Stimulated activated CD4-positive, alpha-beta T cell treated with anti-CD3 and anti-CD28 coated beads, Interleukin-2, amount 100 ng/mL, for 4 hours (primary cell): ENCODE results near the gene FLRT2.

Experiments
- DNase-seq: peaks from one replicate; pipeline ENCODE4 v3.0.0-alpha.2; 2020; ENCODE audit warnings: low read depth

FLRT2 gene, protein sequence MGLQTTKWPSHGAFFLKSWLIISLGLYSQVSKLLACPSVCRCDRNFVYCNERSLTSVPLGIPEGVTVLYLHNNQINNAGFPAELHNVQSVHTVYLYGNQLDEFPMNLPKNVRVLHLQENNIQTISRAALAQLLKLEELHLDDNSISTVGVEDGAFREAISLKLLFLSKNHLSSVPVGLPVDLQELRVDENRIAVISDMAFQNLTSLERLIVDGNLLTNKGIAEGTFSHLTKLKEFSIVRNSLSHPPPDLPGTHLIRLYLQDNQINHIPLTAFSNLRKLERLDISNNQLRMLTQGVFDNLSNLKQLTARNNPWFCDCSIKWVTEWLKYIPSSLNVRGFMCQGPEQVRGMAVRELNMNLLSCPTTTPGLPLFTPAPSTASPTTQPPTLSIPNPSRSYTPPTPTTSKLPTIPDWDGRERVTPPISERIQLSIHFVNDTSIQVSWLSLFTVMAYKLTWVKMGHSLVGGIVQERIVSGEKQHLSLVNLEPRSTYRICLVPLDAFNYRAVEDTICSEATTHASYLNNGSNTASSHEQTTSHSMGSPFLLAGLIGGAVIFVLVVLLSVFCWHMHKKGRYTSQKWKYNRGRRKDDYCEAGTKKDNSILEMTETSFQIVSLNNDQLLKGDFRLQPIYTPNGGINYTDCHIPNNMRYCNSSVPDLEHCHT

DNA sequence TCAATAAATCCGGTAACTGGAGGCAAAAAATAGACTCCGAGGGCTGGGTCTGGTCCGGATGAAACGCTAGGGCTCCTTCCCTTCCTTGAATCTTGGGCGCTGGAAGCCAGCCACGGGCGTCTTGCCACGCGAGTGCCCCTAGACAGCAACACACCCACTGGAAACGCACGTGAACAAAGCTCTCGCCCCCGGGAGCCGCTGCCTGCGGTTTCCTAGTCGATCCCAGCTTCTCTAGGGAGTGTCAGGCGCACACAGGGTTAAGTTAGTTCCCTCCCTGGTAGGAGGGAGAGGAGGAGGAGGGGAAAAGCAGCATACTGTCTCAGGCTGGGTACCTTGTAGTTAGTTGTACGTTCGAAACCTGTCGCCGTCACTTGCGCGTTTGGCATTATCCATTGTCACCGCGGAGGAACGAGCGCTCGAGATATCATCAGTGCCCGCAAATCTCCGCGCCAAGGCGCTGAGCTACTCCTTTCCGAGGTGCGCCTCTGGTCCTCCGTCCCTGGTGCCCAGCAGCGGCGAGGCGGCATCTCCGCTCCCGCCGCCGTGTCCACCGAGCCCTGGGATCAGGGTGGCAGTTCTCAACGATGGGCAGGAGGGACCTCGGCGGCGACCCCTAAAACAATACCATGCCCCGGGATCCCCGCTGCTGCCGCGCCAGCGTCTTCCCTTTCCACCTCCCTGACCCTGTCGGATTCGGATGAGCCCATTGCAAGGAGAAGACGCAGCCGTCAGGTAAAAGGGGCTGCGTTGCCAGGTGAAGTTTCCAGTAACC lies at the start of gene FLRT2:
TSS of gene FLRT2 (plus strand) at position 342 of the 772 bp plus-strand sequence. CDS start 91,371 bp downstream, outside the sequence.
- no peak for DNase-seq

DNA sequence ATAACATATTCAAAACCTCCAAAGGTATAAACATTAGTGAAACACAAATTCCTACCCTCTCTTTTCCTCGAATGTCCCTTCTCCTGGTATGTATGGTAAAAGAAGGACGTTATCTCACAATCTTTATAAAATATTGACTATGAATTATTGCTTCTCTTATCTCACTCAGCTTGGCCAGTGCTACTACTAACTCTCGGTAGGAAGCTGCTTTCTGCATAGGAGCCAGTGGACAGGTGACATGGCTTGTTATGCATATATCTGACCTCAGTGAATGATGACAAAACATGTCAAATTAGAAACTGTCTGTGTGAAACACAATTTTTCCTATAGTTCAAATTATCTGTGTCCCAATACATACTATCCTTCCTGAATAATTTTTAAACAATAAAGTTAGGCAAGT lies 48.5 kb upstream of the FLRT2 start:
- DNase-seq, result no peak

DNA sequence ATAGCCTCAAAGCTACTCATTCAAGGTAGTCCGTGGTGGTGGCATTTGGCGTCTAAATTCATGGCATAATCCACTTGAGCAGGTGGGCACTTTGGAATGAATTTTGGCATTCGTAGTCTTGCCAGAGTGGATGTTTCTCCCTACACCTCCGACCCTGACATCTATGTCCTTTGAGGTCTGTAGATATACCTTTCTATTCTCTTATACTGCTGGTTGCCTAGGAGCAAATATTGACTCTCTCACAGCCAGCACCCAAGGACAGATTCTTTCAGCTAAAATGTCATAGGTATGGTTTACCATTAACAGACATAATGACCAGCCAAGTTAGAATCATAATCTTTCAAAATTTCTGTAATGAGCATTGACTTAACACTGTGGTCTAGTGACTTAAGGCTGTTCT lies 47.4 kb upstream of the FLRT2 start:
- no peak for DNase-seq

DNA sequence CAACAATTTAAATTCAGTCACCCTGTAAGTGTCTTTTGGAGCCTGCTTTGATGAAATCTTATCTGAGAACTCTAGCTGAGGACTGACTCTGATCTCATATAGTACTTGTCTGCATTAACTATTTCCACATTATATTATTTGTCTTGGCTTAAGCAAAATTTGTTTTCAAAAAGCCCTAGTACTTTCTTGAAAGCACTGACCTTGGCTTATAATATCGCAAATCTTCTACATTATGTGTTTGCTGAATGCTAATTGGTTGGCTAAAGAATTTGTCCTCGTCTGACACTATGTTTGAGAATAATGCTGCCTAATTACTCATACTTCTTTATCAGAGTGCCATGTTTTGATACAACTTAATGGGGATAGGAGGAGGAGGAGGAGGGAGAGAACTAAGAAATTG lies 46.9 kb upstream of the FLRT2 start:
- no peak for DNase-seq

DNA sequence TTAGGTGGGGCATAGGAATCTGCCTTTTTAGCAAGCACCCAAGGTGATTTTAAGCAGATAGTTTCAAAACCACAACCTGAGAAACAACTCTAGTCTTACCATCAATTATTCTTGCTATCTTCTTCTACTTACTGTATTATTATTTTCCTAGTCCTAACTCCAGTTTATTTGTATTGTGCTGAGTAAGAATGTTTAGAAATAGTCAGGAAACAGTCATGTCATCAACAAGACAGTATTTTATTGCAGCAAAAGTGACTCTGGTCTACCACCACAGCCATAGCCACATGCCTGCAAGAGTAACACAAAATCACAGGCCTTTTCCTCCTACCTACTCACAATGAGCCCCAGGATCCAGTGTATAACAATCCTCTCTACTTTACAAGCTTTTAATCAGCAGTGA lies 46.3 kb upstream of the FLRT2 start:
- DNase-seq, result no peak

DNA sequence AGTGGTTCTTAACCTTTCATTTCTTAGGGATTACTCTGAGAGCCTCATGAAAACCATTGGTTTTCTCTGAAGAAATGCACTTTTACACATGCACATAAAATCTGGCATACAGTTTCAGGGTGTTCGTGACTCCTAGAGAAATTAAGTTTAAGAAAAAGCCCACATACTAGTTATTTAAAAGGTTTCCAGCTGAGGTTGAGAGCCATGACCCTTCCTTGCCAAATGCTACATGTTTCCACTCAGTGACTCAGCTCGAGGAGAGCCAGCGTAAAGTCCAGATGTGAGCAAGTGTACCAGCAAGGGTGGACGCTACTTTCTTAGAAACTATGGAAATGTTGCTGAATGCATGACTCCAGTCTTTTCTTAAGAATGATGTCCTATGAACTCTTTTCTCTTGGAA lies 42.7 kb upstream of the FLRT2 start:
- DNase-seq, result no peak

DNA sequence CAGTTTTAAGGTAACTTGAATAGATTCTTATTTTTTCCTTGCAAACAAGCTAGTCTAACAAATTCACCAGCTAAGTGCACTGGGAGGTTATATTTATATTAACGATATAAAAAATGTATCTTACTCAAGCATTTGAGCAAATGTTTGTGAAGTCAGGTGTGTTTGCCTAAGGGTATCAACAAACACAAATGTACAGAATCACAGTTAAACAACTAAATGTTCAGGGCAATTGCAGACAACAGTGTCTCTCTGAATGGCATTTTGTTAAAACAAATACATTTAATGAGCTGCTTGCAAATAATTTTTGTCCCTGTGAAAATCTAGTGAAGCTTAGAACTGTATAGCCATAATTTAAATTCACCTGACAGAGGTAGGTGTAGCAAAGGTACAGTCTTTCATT lies 28.2 kb upstream of the FLRT2 start:
- DNase-seq, result no peak

DNA sequence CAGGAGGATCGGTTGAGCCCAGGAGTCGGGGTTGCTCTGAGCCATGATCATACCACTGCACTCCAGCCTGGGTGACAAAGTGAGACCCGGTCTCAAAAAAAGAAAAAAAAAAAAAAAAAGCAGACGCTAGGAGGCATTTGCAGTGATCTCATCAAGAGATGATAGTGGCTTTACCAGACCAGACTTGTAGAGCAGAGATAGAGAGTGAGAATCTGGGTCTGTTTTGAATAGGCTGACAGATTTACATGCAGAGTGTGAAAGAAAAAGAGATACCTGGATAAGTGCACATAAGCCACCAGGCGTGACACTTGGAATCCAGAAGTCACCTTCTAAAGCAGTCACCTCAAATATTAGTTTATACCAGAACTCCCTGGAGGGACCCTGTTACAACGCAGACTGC lies 21.1 kb upstream of the FLRT2 start:
- no peak for DNase-seq

DNA sequence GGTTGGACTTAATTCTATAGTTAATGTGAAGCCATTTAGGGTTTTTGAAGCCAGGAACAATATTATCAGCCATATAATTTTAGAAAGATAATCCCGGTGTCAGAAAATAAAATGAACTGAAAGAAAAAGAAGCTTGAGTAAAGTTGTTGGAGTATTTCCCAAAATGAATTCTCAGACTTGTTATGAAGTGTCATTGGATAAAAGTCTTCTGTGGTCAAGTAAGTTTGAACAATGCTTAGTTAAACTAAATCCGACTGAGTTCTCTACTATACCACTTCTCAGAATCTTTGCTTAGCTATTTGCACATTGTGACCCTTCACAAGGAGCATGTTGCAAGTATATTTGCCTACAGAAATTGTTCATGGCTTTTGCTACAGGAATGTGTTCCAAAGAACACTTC lies 17.5 kb upstream of the FLRT2 start:
- no peak for DNase-seq

DNA sequence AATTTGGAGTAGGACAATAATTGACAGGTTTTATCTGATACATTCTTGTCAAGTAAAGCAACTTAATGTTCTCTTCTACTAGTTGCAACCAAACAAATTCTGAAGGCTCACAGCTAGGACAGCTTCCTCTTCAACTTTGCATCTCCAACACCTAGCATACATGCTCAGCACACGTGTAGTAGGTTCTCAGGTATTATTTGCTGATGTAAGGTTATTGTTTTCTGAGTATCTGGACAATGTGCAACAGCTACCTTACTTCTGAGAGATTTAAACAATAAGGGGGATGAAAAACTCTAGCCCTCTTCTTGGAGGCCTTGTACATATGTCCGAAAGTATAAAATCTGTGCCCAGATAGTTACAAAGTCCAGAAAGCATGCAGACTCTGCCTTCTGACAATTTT lies 15.5 kb upstream of the FLRT2 start:
- no peak for DNase-seq

DNA sequence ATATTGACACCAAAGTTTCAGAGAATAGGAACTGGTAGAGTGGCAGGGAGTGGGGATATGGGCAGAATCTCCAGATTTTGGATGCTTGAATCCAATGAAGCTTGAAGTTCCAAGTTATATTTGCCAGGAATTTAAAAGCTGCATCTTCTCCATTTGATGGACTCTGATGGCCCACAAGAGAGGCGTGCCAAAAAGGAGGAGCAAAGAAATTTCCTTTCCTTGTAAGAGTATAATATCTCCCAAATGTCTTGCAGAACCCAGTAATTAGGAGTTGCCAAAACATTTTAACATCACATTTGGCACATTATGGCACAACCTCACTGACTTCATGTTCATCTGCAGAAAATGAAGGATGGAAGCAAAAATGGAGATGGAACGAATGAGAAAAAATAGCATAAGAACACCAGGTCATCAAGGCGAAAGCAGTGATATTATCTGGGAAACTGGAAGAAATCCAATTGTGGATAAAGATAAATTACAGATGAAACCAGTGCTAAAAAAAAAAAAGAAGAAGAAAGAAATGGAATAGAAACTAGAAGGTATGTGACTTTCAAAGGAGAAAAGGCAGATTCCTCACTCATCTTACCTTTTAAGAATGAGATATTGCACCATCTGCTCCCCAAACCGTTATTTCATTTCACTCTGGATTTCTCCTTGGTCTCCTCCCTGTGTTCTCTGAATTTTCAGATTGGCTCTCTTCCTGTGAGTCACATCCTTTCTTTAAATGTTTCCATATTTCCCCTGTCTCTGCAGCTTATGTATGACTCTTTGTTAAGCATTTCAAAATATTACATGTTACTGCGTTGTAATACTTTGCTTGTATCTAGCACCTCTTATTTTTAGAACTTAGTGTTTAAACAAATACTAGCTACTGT lies 13.5 kb upstream of the FLRT2 start:
- no peak for DNase-seq

DNA sequence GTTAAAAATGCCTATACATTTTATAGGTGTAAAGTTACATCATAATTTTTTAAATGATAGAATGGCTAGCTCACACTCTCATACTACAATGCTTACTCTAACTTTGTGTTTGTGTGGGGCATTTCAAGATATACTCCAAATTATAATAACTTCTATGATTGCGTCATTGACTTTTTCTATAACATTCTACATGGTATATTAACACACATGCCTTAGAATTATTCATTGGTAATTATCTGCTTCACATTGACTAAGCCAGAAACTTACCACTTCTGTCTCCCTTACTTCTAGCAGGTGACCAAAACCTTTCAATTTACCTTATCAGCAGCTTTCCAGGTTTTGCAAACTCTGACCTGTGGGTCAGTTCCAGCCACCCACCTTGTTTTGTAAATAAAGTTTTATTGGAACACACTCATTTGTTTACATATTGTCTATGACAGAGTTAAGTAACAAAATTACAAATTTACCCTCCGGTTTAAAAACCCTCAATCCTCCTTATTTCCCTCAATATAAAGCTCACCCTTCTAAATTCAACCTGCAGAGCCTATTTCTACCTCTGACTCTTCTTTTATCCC lies 12.7 kb upstream of the FLRT2 start:
- DNase-seq, result no peak

DNA sequence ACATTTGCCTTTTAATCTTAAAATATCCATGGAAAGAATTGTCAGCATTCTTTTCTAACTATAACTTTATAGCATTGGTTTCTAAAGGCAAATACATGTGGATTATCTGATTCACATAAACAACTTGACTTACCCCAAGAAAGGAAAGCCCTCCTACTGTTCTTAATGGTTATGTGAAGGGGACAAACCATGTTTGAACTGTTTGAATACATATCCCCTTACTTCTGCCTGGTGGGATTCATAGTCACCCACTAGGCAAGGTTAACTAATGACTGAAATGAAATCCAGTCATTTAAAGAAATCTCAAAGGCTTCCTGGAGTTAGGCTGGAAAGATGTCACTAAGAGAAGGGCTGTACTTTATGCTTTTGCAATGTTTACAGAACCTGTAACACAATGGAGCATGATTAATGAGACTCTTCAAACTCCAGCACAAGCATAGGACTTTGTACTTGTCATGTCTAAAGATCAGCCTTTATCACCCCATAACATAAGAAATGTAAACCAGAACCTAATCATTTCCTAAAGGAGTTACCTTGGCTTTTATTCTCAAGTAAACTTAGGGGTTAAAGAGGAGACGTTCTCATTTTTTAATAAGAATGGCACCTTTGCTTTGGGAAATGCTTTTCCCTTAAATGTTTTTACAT lies 10.2 kb upstream of the FLRT2 start:
- DNase-seq, result no peak

DNA sequence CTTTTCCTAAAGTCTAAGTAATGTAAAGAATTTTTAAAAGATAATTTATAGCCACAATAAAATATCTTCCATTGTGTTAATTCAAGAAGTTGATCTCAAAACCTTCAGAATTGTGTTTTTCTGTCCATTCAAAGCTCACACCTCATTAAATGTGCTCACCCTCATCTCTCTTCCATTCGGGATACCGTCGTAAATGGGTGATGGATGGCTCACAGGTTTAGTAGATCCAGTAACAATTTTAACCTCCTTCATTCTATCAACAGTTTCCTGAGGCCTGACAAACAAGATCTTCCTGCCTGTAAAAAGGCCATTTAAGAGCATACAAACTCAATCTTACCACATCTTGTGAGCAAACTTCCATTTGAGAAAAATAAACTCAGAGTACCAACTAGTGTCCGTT lies 9.4 kb upstream of the FLRT2 start:
- no peak for DNase-seq

DNA sequence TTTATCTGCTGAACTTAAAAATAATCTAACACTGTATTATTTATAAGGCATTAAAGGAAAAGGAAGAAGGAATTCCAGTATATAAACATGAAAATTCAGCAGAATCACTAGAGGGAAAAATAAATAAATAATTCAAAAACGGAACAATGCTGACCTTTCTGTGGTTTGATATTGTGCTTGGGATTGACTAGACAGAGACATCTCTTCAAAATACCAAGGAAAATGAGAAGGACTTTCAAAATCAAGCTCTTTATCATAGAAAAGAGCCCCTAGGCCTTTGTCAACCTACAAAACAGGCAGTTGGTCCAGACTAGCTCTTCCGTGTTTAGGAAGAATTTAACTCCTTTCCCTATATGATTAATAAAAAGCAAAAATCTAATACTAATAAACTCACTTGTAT lies 6.3 kb upstream of the FLRT2 start:
- DNase-seq, result no peak

DNA sequence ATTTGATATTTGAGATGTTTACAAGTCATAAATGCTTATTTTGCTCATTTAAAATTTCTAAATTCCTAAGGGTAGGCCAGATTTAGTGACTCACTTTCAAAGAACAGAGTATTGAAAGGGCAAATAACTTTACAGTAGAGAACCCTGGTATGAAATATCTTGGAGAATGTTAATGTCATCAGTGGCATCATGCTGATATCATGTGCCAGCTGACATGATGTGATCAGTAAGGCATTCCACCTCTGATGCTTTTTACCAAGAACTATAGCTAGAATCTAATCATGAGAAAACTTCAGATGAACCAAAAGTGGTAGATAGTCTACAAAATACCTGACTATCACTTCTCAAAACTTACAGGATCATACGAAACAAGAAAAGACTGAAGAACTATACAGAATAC lies 2.9 kb upstream of the FLRT2 start:
- no peak for DNase-seq

DNA sequence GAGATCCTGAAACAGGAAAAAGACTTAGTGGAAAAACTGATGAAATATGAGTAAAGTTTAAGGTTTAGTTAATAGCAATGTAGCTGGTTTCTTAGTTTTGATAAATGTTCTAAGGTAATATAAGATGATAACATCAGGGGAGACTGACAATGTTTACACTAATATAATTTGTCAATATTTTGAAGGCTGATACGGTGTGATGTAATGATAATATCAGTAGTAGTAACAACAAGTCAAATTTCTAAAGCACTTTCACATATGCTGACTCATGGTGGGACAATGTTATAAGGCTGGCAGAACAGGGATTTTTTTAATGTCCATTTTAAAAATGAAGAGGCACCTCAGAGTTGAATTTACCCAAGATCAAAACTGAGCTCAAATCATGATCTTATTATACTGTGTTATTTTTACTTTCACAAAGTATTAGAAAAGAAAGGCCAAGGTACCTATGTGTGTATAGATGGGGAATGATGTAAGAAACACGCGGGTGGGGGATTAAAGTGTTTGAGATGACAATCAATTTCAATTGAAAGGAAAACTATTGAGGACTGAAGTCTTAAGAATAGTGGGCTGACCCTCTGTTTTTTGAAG lies 2.4 kb upstream of the FLRT2 start:
- DNase-seq, result no peak

DNA sequence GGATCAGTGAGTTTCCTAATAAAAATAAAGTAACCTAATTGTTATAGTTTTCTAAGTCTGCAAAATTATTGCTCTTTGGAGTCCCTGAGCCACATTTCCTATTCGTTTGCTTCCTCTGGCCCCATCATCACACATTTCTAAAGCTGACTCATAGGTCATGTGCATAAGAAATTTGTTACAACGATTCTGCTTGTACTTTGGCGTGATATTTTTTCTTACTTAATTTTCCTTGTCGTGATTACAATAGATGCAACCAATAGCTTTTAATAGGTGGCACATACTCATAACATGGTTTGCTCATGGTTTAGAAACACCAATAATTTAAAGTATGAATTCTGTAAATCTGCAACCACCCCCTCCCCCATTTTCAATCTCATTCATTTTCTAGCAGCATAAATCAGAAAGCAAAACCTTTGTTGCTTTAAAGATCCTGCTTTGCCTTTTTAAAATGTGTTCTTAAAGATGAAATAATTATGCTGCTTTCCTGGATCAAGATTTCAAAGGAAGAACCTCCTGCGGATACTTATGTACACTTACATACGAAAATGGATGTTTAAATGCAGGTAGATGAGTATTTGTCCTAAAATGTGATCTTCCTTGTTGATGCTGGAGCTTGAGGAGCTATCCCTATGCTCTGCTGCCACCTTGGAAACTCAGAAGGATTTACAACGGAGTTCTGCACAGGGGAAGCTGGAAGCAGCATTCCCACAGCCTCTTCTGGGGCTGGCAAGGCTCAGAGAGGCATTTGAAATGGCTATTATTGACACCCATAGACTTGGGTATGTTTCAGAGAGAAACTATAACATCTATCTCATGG lies 1.7 kb upstream of the FLRT2 start:
- no peak for DNase-seq

DNA sequence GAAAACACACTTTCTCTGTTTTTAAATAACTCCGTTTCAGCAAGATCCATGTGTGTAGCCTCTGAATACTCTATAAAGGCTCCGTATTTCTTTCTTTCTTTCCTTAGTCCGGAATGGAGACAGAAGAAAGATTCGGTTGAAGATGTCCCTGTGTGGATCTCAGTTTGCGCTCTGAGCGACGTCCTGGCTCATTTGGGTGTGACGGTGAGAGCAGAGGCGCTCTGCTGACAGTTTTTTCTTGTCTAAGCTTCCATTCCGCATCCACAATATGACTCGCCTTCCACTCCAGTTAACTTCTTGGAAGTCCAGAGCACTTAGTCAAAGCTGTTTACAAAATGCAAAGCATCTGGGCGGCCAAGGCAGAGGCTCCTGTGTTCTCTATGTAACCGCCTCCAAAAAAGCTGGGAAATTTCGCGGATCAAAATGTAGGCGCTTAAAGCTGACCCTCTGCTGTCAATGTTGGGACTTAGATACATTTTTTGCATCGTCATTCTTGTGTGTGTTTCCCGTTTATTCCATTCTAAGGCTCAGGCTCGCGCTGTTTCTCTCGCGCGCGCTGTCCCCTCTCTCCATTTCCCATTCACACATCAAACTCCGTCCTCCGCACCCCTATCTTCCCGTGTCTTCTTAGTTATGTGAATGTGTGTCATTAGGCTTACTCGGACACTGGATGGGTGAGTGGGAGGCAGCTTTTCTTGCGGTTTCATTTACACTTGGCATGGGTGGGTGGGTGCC lies 880 bp upstream of the FLRT2 start:
- no peak for DNase-seq
